SK-N-SH treated with all-trans-retinoic acid at 6 μM for 48 hours (cell line): ENCODE measurements around the gene CMTM3.

Experiments used
- ATAC-seq: fragments of 200-7000 bp; cut with Tn5 transposase; 3 replicates; pipeline ENCODE4 v1.9.1; 2020; ENCODE audit warnings: mild to moderate bottlenecking, moderate library complexity
- ARNTL ChIP-seq: fragments of 450-650 bp; formaldehyde crosslinking; IDR thresholded peaks from 2 replicates; pipeline ENCODE4 v1.5.0; 2020; ENCODE audit warnings: low read depth, mild to moderate bottlenecking, moderate library complexity, borderline replicate concordance
- BACH2 ChIP-seq: fragments of 250-450 bp; sonication (Bioruptor Pico); IDR thresholded peaks from 2 replicates; pipeline ENCODE4 v1.9.0; 2021; ENCODE audit warnings: mild to moderate bottlenecking, borderline replicate concordance
- CREB5 ChIP-seq: fragments of 250-450 bp; sonication (Bioruptor Pico); IDR thresholded peaks from 2 replicates; pipeline ENCODE4 v1.5.1; 2020; ENCODE audit warnings: low read depth, mild to moderate bottlenecking, moderate library complexity
- CSDC2 ChIP-seq: fragments of 250-450 bp; sonication (Bioruptor Pico); IDR thresholded peaks from 2 replicates; pipeline ENCODE4 v1.5.0; 2020; ENCODE audit warnings: mild to moderate bottlenecking, moderate library complexity
- CSRNP3 ChIP-seq: fragments of 250-450 bp; sonication (Bioruptor Pico); IDR thresholded peaks from 2 replicates; pipeline ENCODE4 v1.5.1; 2021; ENCODE audit warnings: mild to moderate bottlenecking, moderate library complexity
- ESRRG ChIP-seq: fragments of 250-450 bp; sonication (Bioruptor Pico); IDR thresholded peaks from 2 replicates; pipeline ENCODE4 v1.6.1; 2021; ENCODE audit warnings: mild to moderate bottlenecking
- GLIS3 ChIP-seq: fragments of 250-450 bp; sonication (Bioruptor Pico); IDR thresholded peaks from 2 replicates; pipeline ENCODE4 v1.5.0; 2020; ENCODE audit warnings: mild to moderate bottlenecking, moderate library complexity
- ISL1 ChIP-seq: fragments of 250-450 bp; sonication (Bioruptor Pico); IDR thresholded peaks from 2 replicates; pipeline ENCODE4 v2.1.2; 2022; ENCODE audit warnings: mild to moderate bottlenecking, moderate library complexity
- PATZ1 ChIP-seq: fragments of 250-450 bp; sonication (Bioruptor Pico); IDR thresholded peaks from 2 replicates; pipeline ENCODE4 v1.8.0; 2020; ENCODE audit warnings: mild to moderate bottlenecking, moderate library complexity, borderline replicate concordance
- POU6F1 ChIP-seq: fragments of 250-450 bp; sonication (Bioruptor Pico); IDR thresholded peaks from 2 replicates; pipeline ENCODE4 v1.8.0; 2021; ENCODE audit warnings: low read depth, mild to moderate bottlenecking, moderate library complexity, borderline replicate concordance
- PPARA ChIP-seq: fragments of 250-450 bp; sonication (Bioruptor Pico); IDR thresholded peaks from 2 replicates; pipeline ENCODE4 v1.5.0; 2020; ENCODE audit warnings: mild to moderate bottlenecking, borderline replicate concordance
- RARB ChIP-seq: fragments of 250-450 bp; sonication (Bioruptor Pico); IDR thresholded peaks from 2 replicates; pipeline ENCODE4 v1.8.0; 2021; ENCODE audit warnings: mild to moderate bottlenecking, moderate library complexity
- SNAI2 ChIP-seq: fragments of 250-450 bp; sonication (Bioruptor Pico); IDR thresholded peaks from 2 replicates; pipeline ENCODE4 v1.5.0; 2020; ENCODE audit warnings: mild to moderate bottlenecking, moderate library complexity
- TCF4 ChIP-seq: fragments of 250-450 bp; sonication (Bioruptor Pico); IDR thresholded peaks from 2 replicates; pipeline ENCODE4 v1.8.0; 2021; ENCODE audit warnings: mild to moderate bottlenecking, moderate library complexity, borderline replicate concordance
- TSHZ2 ChIP-seq: fragments of 250-450 bp; sonication (Bioruptor Pico); IDR thresholded peaks from 2 replicates; pipeline ENCODE4 v1.5.0; 2020; ENCODE audit warnings: mild to moderate bottlenecking, moderate library complexity
- ZFP3 ChIP-seq: fragments of 250-450 bp; sonication (Bioruptor Pico); IDR thresholded peaks from 2 replicates; pipeline ENCODE4 v1.5.0; 2020; ENCODE audit warnings: mild to moderate bottlenecking, moderate library complexity
- ZFP30 ChIP-seq: fragments of 450-650 bp; formaldehyde crosslinking; IDR thresholded peaks from 2 replicates; pipeline ENCODE4 v1.5.0; 2022; ENCODE audit warnings: mild to moderate bottlenecking, moderate library complexity
- ZNF70 ChIP-seq: fragments of 450-650 bp; formaldehyde crosslinking; IDR thresholded peaks from 2 replicates; pipeline ENCODE4 v1.5.0; 2020; ENCODE audit warnings: mild to moderate bottlenecking, moderate library complexity
- ZNF8 ChIP-seq: fragments of 450-650 bp; formaldehyde crosslinking; IDR thresholded peaks from 2 replicates; pipeline ENCODE4 v1.5.0; 2020; ENCODE audit warnings: mild to moderate bottlenecking, moderate library complexity

CMTM3 gene

GRCh38 chr16:66658143-66658859 is 53.8 kb downstream of the CMTM3 start:
- no peak for ATAC-seq
- TF ChIP-seq ARNTL (CRISPR knock-in tag), result no peak
- TF ChIP-seq, all 23 proteins: peak for 0

- ATAC-seq, result no peak
These were observed 54.3 kb downstream of the CMTM3 start for GRCh38 chr16:66658860-66659190.

GRCh38 chr16:66660422-66661209 is 56.1 kb downstream of the CMTM3 start:
- peak; percentile 93 for ATAC-seq
- TF ChIP-seq ZFP30 (CRISPR knock-in tag) (no peak), ZFP3 (CRISPR knock-in tag) (0 out of 2 replicates have a peak, but pooled peaks have one; percentile 21), TCF4 (CRISPR knock-in tag) (0 out of 2 replicates have a peak, but pooled peaks have one; percentile 9), PATZ1 (CRISPR knock-in tag) (no peak), ARNTL (CRISPR knock-in tag) (no peak), CSRNP3 (CRISPR knock-in tag) (no peak), ISL1 (CRISPR knock-in tag) (0 out of 2 replicates have a peak, but pooled peaks have one; percentile 29), CSDC2 (no peak)

More at GRCh38 chr16:66658860-66659190, 54.3 kb downstream of the CMTM3 start:
- no peak for TF ChIP-seq ESRRG (CRISPR knock-in tag)
- no peak for TF ChIP-seq POU6F1 (CRISPR knock-in tag)
- TF ChIP-seq PPARA (CRISPR knock-in tag), result no peak
- TF ChIP-seq ZFP30 (CRISPR knock-in tag), result no peak
- TF ChIP-seq ZNF70 (CRISPR knock-in tag), result no peak
- no peak for TF ChIP-seq SNAI2
- TF ChIP-seq ZFP3 (CRISPR knock-in tag), result no peak
- no peak for TF ChIP-seq BACH2 (CRISPR knock-in tag)
- no peak for TF ChIP-seq ISL1 (CRISPR knock-in tag)
- TF ChIP-seq CREB5 (CRISPR knock-in tag), result no peak
- TF ChIP-seq RARB (CRISPR knock-in tag), result no peak
- no peak for TF ChIP-seq TCF4 (CRISPR knock-in tag)
- no peak for TF ChIP-seq ZNF8 (CRISPR knock-in tag)
- no peak for TF ChIP-seq TSHZ2 (CRISPR knock-in tag)
- no peak for TF ChIP-seq GLIS3 (CRISPR knock-in tag)
- no peak for TF ChIP-seq PATZ1 (CRISPR knock-in tag)
- no peak for TF ChIP-seq ARNTL (CRISPR knock-in tag)
- TF ChIP-seq, all 23 proteins: peak for 0
